ENCODE measurements around the gene TMEM25. TPM values are rescaled to one million over a fixed set of nuclear protein-coding genes. Genes with fewer than 3 reads are reported as not detected.
A peak's percentile ranks its signal among the peaks of the same experiment; 100 is the strongest.

TMEM25 gene
- total and polyA plus RNA-seq, 2 of the 13 experiments (the other 11 are each of a cell fraction or from before 2014, with no cell fraction given): 7.5 to 17.2 TPM

- TF ChIP-seq ZNF260 (CRISPR knock-in tag; IDR thresholded peaks at IDR 0.05; ENCODE audit: borderline replicate concordance, low read depth) (no peak), E2F2 (CRISPR knock-in tag; IDR thresholded peaks at IDR 0.05; ENCODE audit: borderline replicate concordance) (no peak), ATRX (CRISPR knock-in tag; IDR thresholded peaks at IDR 0.05; ENCODE audit: borderline replicate concordance) (no peak), GPN1 (CRISPR knock-in tag; IDR thresholded peaks at IDR 0.05; ENCODE audit: borderline replicate concordance) (0 out of 2 replicates have a peak, but pooled peaks have one; percentile 48), PAF1 (CRISPR knock-in tag; IDR thresholded peaks at IDR 0.05) (no peak), U2AF1 (optimal IDR thresholded peaks at IDR 0.05; ENCODE audit: low read depth, low read length) (no peak), FOXC1 (CRISPR knock-in tag; IDR thresholded peaks at IDR 0.05; ENCODE audit: borderline replicate concordance) (no peak; the same call in 1 of the 2 replicates), SIX4 (CRISPR knock-in tag; IDR thresholded peaks at IDR 0.05) (no peak), PRMT3 (CRISPR knock-in tag; IDR thresholded peaks at IDR 0.05; ENCODE audit: borderline replicate concordance, low read depth) (no peak), ZNF660 (CRISPR knock-in tag; IDR thresholded peaks at IDR 0.05; ENCODE audit: borderline replicate concordance, low read depth) (no peak), SMARCC2 (IDR thresholded peaks at IDR 0.05) (no peak), MYNN (CRISPR knock-in tag; IDR thresholded peaks at IDR 0.05; ENCODE audit: low read depth) (no peak), FOXM1 (CRISPR knock-in tag; IDR thresholded peaks at IDR 0.05) (no peak), KMT2B (CRISPR knock-in tag; IDR thresholded peaks at IDR 0.05) (no peak; the same call in 1 of the 2 replicates), THAP9 (CRISPR knock-in tag; IDR thresholded peaks at IDR 0.05; ENCODE audit: borderline replicate concordance) (peak; percentile 50; the same call in 1 of the 2 replicates), ERF (CRISPR knock-in tag; IDR thresholded peaks at IDR 0.05) (no peak), RFXANK (CRISPR knock-in tag; IDR thresholded peaks at IDR 0.05) (no peak), ZFYVE20 (CRISPR knock-in tag; IDR thresholded peaks at IDR 0.05; ENCODE audit: borderline replicate concordance, low read depth) (no peak), AFF4 (CRISPR knock-in tag; IDR thresholded peaks at IDR 0.05) (no peak), MTF2 (CRISPR knock-in tag; IDR thresholded peaks at IDR 0.05; ENCODE audit: borderline replicate concordance) (peak; percentile 76; the same call in 1 of the 2 replicates), ZKSCAN8 (CRISPR knock-in tag; IDR thresholded peaks at IDR 0.05; ENCODE audit: borderline replicate concordance) (no peak)
Observed at GRCh38 chr11:118572061-118572980, 41.3 kb downstream of the TMEM25 start, which contains the start of gene ARCN1 (continued).

Measured in HepG2 (cell line).